ENCODE measurements around the gene ASB7. TPM values are rescaled to one million over a fixed set of nuclear protein-coding genes. Genes with fewer than 3 reads are reported as not detected.

ASB7 gene
- polyA plus RNA-seq, 1 donor = 10.4 TPM

DNA sequence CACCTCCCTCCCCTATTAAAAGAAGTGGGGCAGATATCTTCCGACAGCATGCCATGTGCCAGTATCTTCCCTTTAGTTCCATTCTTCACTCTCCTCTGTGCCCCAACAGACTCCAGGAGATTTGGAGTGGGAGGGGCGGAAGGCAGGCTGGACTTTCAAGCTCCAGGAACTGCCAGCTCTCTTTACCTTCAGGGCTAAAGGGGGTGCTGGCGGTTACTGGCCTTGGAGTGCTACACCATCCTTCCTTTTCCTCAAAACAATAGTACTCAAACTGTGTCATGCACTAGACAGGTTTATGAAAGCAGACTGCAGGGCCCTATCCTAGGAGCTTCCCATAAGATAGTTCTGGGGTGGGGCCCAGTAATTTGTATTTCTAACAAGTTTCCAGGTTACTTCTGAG lies 6.4 kb upstream of the ASB7 start:
- Histone ChIP-seq H3K36me3 (ENCODE audit: control insufficient read depth, insufficient read depth, low read length) (no peaks in the 10 kb centered on the region), H3K27ac (ENCODE audit: low read length) (no peak overlapping the region), H3K27me3 (ENCODE audit: control insufficient read depth, insufficient read depth, low read length) (no peaks in the 10 kb centered on the region), H3K4me1 (ENCODE audit: control insufficient read depth, insufficient read depth, low read length) (no peaks in the 10 kb centered on the region), H3K9me3 (ENCODE audit: control insufficient read depth, low read depth, low read length) (no peaks in the 10 kb centered on the region), H3K4me3 (ENCODE audit: low read length) (no peak overlapping the region)
- WGBS (ENCODE audit: insufficient coverage, low lambda C conversion rate) = no CpG with 5 or more reads among the region's 3 CpGs
- DNase-seq = no peak

DNA sequence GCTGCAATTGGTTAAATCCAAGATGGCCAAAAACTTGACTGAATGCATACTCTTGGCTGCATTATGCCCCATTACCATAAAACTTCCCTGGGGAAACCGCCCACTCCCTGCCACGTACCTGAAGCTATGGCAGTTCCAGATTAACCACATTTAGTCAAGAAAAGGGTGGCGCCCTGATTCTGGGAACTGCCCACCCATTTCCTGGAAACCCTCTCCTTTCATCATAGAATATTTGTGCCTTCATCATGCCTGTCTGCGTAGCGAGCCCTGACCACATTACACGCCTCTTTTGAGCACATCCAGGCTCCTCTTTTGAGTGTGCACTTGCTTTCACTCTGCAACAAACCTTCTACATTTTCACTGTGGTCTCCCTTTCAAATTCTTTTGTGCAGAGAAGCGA lies 5.6 kb upstream of the ASB7 start:
- Histone ChIP-seq H3K36me3 (ENCODE audit: control insufficient read depth, insufficient read depth, low read length) (no peaks in the 10 kb centered on the region), H3K9me3 (ENCODE audit: control insufficient read depth, low read depth, low read length) (no peaks in the 10 kb centered on the region), H3K4me3 (ENCODE audit: low read length) (no peak overlapping the region), H3K27me3 (ENCODE audit: control insufficient read depth, insufficient read depth, low read length) (no peaks in the 10 kb centered on the region), H3K27ac (ENCODE audit: low read length) (no peak overlapping the region), H3K4me1 (ENCODE audit: control insufficient read depth, insufficient read depth, low read length) (no peaks in the 10 kb centered on the region)
- DNase-seq = peak in 1 of 2 donors; percentile 6
- no CpG with 5 or more reads among the region's 7 CpGs for WGBS (ENCODE audit: insufficient coverage, low lambda C conversion rate)

DNA sequence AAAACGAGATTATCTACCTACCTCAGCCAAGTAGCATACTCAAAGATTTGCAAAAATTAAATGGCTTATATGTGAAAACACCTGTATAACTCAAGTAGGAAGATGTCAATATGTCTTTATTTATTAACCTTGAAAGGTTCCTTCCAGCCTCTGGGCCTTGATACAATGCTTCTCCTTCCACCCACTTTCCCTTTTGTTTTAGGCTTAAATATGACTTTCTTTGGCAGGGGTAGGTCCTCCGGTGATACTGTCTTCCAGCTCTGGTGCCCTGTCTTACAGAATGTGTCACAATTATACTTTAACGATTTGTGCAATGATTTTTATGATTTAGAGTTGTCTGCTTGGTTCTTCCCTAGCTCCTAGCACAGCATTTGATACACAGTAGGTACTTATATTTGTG lies 4.5 kb upstream of the ASB7 start:
- no peak for DNase-seq
- no peaks in the 10 kb centered on the region for H3K4me1 ChIP-seq (ENCODE audit: control insufficient read depth, insufficient read depth, low read length)
- no peaks in the 10 kb centered on the region for H3K27me3 ChIP-seq (ENCODE audit: control insufficient read depth, insufficient read depth, low read length)
- no peak overlapping the region for H3K27ac ChIP-seq (ENCODE audit: low read length)
- H3K9me3 ChIP-seq (ENCODE audit: control insufficient read depth, low read depth, low read length) = no peaks in the 10 kb centered on the region
- WGBS (ENCODE audit: insufficient coverage, low lambda C conversion rate) = 100% methylated on average over 2 of the region's 3 CpGs
- no peak overlapping the region for H3K4me3 ChIP-seq (ENCODE audit: low read length)
- no peaks in the 10 kb centered on the region for H3K36me3 ChIP-seq (ENCODE audit: control insufficient read depth, insufficient read depth, low read length)

DNA sequence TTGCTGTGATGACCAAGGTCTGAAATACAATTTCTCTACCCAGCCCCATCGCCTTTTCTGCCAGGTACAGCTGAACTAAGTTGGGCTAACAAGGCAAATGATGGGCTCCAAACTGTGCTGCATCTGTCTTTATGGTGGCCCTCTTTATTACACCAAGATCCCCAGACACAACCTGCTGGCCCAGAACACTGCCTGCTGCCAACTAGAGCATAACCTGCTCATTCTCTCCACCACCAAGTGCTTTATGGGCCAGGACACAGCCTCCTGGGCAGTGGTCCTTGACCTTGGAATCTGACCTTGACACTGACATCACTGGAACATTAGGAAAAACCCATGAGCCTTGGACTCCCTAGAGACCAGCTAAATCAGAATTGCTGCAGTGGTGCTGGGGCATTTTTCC lies 3.7 kb upstream of the ASB7 start:
- H3K36me3 ChIP-seq (ENCODE audit: control insufficient read depth, insufficient read depth, low read length) = no peaks in the 10 kb centered on the region
- H3K4me3 ChIP-seq (ENCODE audit: low read length) = no peak overlapping the region
- H3K27ac ChIP-seq (ENCODE audit: low read length) = no peak overlapping the region
- no peaks in the 10 kb centered on the region for H3K4me1 ChIP-seq (ENCODE audit: control insufficient read depth, insufficient read depth, low read length)
- H3K9me3 ChIP-seq (ENCODE audit: control insufficient read depth, low read depth, low read length) = no peaks in the 10 kb centered on the region
- WGBS (ENCODE audit: insufficient coverage, low lambda C conversion rate) = no CpG with 5 or more reads among the region's 1 CpG
- no peaks in the 10 kb centered on the region for H3K27me3 ChIP-seq (ENCODE audit: control insufficient read depth, insufficient read depth, low read length)
- DNase-seq = no peak

DNA sequence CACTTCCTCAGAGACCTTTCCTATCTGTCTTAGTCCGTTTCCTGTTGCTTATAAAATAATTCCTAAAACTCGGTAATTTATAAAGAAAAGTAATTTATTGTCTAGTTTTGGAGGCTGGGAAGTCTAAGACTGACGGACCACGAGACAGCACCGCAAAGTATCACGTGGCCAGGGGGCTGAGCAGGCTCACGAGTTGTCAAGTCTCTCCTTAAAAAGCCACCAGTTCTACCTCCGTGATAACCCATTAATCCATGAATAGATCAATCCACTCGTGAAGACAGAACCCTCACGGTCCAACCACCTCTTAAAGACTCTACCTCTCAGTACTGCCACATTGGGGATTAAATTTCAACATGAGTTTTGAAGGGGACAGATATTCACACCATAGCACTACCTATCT lies 1.2 kb upstream of the ASB7 start:
- H3K4me1 ChIP-seq (ENCODE audit: control insufficient read depth, insufficient read depth, low read length) = no peaks in the 10 kb centered on the region
- H3K4me3 ChIP-seq (ENCODE audit: low read length) = peak overlapping the region; percentile 74
- DNase-seq = peak in 1 of 2 donors; percentile 42
- 0% methylated on average over 1 of the region's 10 CpGs for WGBS (ENCODE audit: insufficient coverage, low lambda C conversion rate)
- H3K9me3 ChIP-seq (ENCODE audit: control insufficient read depth, low read depth, low read length) = no peaks in the 10 kb centered on the region
- H3K27me3 ChIP-seq (ENCODE audit: control insufficient read depth, insufficient read depth, low read length) = no peaks in the 10 kb centered on the region
- peaks cover 5% of the 10 kb centered on the region for H3K36me3 ChIP-seq (ENCODE audit: control insufficient read depth, insufficient read depth, low read length)
- peak overlapping the region; percentile 41 for H3K27ac ChIP-seq (ENCODE audit: low read length)

DNA sequence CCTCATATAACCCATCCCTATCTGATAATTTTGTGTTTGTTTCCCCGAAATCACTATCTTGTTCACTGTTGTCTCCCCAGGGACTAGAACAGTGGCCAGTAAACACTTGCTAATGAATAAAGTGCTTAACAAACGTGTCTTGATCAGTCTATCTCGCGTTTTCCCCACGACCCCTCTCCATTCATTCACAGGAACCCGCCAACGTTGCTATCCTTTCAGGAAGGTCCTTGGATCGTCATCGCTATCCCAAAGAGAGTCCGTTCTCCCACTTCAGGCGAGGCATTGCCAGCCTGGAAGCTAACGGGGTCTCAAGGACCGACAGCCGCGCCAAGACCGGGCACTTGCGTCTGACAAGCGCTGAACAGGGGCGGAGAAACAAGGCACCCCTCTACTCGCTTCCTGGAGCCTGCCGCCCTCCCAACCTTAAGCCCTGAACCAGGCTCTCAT lies 749 bp upstream of the ASB7 start:
- DNase-seq = no peak
- Histone ChIP-seq H3K36me3 (ENCODE audit: control insufficient read depth, insufficient read depth, low read length) (peaks cover 5% of the 10 kb centered on the region), H3K27ac (ENCODE audit: low read length) (peak overlapping the region; percentile 41), H3K27me3 (ENCODE audit: control insufficient read depth, insufficient read depth, low read length) (no peaks in the 10 kb centered on the region), H3K4me3 (ENCODE audit: low read length) (peak overlapping the region; percentile 74), H3K4me1 (ENCODE audit: control insufficient read depth, insufficient read depth, low read length) (no peaks in the 10 kb centered on the region), H3K9me3 (ENCODE audit: control insufficient read depth, low read depth, low read length) (no peaks in the 10 kb centered on the region)
- WGBS (ENCODE audit: insufficient coverage, low lambda C conversion rate) = no CpG with 5 or more reads among the region's 21 CpGs

DNA sequence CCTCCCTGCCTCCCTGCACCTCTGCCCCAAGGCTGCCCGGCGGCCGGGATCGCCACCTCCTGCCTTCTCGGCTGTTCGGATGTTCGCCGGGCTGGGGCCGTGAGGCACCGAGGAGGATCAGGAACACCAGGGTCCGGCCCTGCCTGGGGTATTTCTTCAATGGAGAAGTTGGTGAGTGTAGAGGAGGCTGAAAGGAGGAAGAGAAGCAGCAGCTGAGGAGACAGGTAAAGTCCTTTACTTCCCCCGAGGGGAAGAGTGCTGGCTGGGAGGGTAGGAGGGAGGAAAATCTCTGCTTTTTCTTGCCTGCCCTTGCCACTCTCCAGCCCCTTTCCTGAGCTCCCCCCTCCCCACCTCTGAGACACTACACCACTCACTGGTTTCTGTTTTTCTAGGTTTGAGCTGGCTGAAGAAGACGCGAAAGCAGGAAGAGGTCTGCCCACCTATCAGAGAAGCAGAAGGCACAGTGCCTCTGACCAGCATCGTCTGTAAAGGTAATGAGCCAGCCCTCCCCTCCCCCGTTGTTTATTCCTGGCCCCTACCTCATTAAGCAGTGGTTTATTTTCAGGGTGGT lies 519 bp downstream of the ASB7 start:
- Histone ChIP-seq H3K9me3 (ENCODE audit: control insufficient read depth, low read depth, low read length) (no peaks in the 10 kb centered on the region), H3K27ac (ENCODE audit: low read length) (peak overlapping the region; percentile 91), H3K27me3 (ENCODE audit: control insufficient read depth, insufficient read depth, low read length) (no peaks in the 10 kb centered on the region), H3K4me3 (ENCODE audit: low read length) (peak overlapping the region; percentile 94), H3K36me3 (ENCODE audit: control insufficient read depth, insufficient read depth, low read length) (peaks cover 10% of the 10 kb centered on the region), H3K4me1 (ENCODE audit: control insufficient read depth, insufficient read depth, low read length) (no peaks in the 10 kb centered on the region)
- peak in 1 of 2 donors; percentile 23 for DNase-seq
- WGBS (ENCODE audit: insufficient coverage, low lambda C conversion rate) = no CpG with 5 or more reads among the region's 16 CpGs

DNA sequence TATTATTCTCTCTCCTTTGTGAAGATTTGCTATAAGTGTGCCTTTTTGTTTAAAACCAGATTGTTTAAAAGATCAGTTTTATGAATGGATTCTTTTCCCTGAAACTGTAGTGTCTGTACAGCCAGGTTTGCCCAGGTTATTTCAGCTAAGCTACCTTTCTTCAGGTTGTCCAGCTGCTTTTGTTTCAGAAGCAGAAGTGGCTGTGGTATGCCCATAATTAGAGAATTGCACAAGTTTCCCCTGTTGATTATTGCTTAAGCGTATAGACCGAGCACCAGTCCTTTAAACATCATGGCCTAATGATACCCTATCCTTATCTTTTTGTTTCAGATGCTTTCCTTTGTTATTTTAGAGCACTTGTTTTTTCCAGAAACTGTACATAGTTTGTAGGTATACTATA lies 10.2 kb downstream of the ASB7 start:
- Histone ChIP-seq H3K27ac (ENCODE audit: low read length) (no peak overlapping the region), H3K9me3 (ENCODE audit: control insufficient read depth, low read depth, low read length) (no peaks in the 10 kb centered on the region), H3K36me3 (ENCODE audit: control insufficient read depth, insufficient read depth, low read length) (peaks cover 42% of the 10 kb centered on the region), H3K4me1 (ENCODE audit: control insufficient read depth, insufficient read depth, low read length) (no peaks in the 10 kb centered on the region), H3K4me3 (ENCODE audit: low read length) (no peak overlapping the region), H3K27me3 (ENCODE audit: control insufficient read depth, insufficient read depth, low read length) (no peaks in the 10 kb centered on the region)
- DNase-seq = no peak
- WGBS (ENCODE audit: insufficient coverage, low lambda C conversion rate) = 100% methylated on average over 2 of the region's 2 CpGs

DNA sequence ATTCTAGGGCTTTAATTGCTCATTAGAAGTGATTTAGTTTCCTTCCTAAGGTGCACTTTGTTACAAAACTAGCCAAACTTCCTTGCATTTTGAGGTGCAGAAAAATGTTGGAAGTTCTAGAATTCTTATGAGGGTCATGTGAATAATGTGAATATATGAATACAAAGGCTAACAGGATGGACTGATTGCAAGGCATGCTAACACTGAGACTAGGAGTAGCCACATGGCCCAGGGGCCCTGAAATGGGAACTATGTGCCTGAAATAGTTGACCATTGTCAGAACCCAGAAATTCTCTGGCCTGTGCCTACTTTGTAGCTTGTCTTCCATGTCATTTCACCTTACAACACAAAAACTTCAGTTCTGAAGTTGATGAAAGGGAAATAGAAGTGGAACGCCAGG lies 10.8 kb downstream of the ASB7 start:
- no peak for DNase-seq
- Histone ChIP-seq H3K9me3 (ENCODE audit: control insufficient read depth, low read depth, low read length) (no peaks in the 10 kb centered on the region), H3K4me1 (ENCODE audit: control insufficient read depth, insufficient read depth, low read length) (no peaks in the 10 kb centered on the region), H3K4me3 (ENCODE audit: low read length) (no peak overlapping the region), H3K27me3 (ENCODE audit: control insufficient read depth, insufficient read depth, low read length) (no peaks in the 10 kb centered on the region), H3K36me3 (ENCODE audit: control insufficient read depth, insufficient read depth, low read length) (peaks cover 41% of the 10 kb centered on the region), H3K27ac (ENCODE audit: low read length) (no peak overlapping the region)
- 100% methylated on average over 1 of the region's 1 CpG for WGBS (ENCODE audit: insufficient coverage, low lambda C conversion rate)

DNA sequence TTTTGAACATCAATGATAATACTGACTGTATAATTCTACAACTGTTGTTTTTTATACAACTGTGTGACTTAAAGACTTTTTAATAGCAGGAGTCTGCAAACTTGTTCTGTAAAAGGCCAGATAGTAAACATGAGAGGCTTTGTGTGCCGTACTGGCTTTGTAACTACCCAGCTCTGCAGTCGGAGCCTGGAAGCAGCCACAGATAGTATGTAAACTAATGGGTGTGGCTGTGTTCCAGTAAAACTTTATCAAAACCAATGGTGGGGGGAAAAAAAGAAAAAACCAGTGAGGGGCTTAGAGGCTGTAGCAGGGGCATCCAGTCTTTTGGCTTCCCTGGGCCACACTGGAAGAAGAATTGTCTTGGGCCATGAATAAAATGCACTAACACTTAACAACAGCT lies 11.9 kb downstream of the ASB7 start:
- Histone ChIP-seq H3K27me3 (ENCODE audit: control insufficient read depth, insufficient read depth, low read length) (no peaks in the 10 kb centered on the region), H3K9me3 (ENCODE audit: control insufficient read depth, low read depth, low read length) (no peaks in the 10 kb centered on the region), H3K27ac (ENCODE audit: low read length) (no peak overlapping the region), H3K4me3 (ENCODE audit: low read length) (no peak overlapping the region), H3K36me3 (ENCODE audit: control insufficient read depth, insufficient read depth, low read length) (peaks cover 49% of the 10 kb centered on the region), H3K4me1 (ENCODE audit: control insufficient read depth, insufficient read depth, low read length) (no peaks in the 10 kb centered on the region)
- WGBS (ENCODE audit: insufficient coverage, low lambda C conversion rate) = no CpG with 5 or more reads among the region's 2 CpGs
- DNase-seq = no peak

DNA sequence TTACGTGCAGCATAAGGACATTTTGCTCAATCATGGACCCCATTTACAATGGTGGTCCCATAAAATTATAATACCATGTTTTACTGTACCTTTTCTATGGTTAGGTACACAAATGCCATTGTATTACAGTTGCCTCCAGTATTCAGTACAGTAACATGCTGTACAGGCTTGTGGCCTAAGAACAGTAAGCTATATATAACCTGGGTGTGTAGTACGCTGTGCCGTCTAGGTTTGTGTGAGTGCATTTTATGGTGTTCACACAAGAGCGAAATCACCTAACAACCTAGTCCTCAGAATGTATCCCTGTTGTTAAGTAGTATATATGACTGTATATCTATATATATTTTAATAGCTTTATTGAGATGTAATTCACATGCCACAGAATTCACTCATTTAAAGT lies 12.5 kb downstream of the ASB7 start:
- DNase-seq = no peak
- no CpG with 5 or more reads among the region's 4 CpGs for WGBS (ENCODE audit: insufficient coverage, low lambda C conversion rate)
- H3K36me3 ChIP-seq (ENCODE audit: control insufficient read depth, insufficient read depth, low read length) = peaks cover 51% of the 10 kb centered on the region
- H3K9me3 ChIP-seq (ENCODE audit: control insufficient read depth, low read depth, low read length) = no peaks in the 10 kb centered on the region
- H3K4me1 ChIP-seq (ENCODE audit: control insufficient read depth, insufficient read depth, low read length) = no peaks in the 10 kb centered on the region
- H3K4me3 ChIP-seq (ENCODE audit: low read length) = no peak overlapping the region
- H3K27me3 ChIP-seq (ENCODE audit: control insufficient read depth, insufficient read depth, low read length) = no peaks in the 10 kb centered on the region
- no peak overlapping the region for H3K27ac ChIP-seq (ENCODE audit: low read length)
